GM18858 (cell line): ENCODE data around the gene SGIP1.

Source experiments
- ATAC-seq: cut with Tn5 transposase; IDR thresholded peaks from one replicate; pipeline ENCODE4 v1.9.1; 2021; ENCODE audit not compliant: unreplicated experiment

SGIP1 gene

DNA sequence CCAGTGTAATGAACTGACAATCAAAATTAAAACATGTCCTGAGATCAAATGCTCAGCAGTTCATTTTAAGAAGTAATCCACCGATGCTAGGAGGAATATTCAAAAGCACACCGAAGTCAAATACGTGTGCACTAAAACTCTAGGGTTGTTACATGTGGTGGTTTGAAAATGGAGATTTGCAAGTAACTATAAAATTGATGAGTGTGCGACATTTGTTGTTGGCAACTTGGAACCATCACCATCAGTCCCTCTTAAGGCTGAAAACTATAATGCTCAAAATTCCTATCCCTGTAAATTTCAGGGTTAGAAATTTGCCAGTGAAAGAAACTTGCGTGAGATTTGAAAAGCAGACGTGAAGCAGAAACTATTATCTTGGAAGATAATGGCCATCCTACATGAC, 13.3 kb upstream of the SGIP1 start:
- no peak for ATAC-seq

DNA sequence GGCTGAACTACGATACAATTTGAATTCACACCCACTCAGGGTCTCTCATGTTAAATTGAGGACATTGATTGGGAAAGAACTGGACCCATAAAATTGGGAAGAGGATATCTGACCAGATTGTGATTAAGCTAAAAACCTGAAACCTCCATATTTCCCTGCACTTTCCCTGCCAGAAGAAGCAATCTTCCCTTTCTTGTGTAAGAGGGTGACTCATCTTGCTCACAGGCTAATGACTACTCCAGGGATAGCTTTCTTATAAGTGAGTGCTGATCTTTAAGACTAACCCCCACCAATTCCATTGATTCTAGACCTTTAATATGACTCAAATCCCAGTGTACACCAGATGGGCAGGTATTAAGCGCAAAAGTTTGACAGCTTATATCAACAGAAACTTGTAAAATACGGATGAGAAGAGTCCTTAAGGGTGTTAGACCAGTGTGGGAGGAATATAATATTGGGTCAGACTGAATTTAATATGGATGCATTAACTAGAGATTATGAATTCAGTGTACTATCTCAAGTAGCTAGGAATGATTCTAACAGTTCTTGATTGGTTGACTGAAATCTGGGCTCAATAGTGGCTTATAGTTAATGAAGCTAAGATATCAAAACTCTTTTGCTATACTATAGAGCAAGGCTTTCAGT, 12.1 kb upstream of the SGIP1 start:
- no peak for ATAC-seq

DNA sequence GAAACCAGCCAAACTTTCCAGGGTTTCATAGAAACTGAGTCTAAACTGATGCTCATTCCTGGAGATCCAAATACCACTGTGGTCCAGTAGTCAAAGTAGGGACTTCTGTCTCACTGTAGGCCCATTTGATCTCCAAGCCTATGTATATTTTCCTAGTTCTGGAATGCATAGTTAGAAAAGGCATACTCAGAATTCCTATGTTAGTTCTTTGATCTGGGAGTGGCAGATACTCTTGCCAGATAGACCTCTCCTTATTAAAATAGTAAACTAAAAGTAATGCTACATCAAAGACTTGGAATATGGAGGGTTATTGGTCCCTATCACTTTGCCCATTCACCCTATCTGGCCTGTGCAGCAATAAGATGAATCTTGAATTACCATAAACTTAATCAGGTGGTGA, 10.4 kb upstream of the SGIP1 start:
- no peak for ATAC-seq

DNA sequence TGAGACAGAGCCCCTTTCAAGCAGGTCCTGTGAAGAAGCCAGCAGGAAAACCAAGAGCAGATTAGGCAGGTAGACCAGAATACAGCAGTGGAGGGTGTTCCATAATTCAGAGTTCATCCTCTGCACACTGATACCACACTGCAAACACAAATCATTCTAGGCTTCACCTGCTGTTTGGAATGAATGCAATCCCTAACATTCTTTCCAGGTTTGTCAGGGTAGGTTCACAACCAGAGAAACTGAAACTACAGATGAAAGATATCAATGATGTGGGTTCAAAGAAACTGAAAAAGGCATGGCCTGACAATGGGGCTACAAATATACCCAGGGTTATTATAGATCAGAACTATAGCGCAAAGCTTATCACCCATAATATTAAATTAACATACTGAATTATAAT, 8.9 kb upstream of the SGIP1 start:
- no peak for ATAC-seq

DNA sequence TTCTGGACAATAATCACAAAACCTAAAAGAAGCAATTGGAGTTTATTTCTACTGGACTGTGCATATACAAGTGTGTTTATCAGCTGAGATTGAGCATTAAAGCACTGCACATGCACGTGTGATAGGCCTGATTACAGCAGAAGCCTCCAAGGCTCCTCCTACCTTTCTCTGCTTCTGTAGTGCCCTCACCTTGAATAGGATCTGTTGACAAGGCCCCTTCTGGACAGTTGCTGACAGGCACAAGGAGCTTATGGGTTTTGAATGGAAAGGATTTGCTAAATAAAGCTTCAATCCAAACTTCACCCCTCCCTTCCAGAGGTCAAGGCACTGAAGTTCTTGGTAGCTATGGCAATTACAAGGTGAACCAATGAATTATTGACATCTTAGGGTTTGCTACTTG, 7.9 kb upstream of the SGIP1 start:
- no peak for ATAC-seq

DNA sequence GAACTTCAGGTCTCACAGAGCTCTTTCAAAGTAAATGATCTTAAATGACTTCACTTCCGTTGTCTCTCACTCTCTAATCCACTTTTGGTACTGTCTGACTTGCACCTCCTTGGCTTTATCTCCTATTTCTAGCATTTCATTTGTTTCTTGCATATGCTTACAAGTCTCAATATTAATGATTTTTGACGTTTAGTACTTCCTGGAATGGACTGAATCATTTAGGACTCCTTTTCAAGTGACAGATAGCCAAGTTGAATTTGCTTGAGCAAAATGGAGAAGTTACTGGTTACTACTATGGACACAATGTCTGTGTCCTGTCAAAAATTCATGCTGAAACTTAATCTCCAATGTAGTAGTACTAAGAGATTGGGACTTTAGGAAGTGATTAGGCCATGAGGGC, 7.0 kb upstream of the SGIP1 start:
- ATAC-seq, result no peak

DNA sequence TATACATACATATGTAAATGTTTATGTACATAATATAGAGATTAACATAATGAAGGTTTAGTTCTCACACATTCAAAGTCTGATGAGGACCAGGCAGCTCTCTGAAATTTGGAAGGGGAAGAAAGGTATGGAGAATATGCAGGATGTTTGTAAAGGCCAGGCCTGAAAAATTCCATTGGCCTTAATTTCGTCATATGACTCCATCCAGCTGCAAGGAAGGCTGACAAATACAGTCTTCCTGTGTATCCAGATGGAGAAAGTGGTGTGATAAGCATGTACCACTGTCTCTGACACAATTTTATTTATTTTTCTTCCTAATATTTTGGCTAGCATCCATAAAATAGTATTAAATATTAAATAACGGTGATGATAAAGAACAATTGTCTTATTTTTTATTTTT, 6.3 kb upstream of the SGIP1 start:
- ATAC-seq, result no peak

DNA sequence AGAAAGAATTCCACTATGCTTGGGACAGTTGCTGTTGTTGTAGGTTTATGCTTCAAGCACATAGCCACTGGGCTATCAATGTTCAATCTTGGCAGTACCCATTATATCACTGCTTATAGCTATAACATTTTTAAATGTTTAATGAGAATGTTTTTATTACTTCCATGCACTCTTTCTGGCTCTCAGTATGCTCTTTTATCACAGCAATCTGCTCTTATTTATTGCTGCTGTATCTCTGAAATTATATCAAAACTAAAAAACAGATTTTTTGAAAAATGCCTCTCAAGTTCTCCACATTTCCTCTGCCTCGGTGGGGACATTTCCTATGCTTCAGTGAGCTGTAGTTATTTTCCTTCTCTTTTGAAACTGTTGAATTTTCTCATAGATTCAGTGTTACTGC, 5.4 kb upstream of the SGIP1 start:
- no peak for ATAC-seq

DNA sequence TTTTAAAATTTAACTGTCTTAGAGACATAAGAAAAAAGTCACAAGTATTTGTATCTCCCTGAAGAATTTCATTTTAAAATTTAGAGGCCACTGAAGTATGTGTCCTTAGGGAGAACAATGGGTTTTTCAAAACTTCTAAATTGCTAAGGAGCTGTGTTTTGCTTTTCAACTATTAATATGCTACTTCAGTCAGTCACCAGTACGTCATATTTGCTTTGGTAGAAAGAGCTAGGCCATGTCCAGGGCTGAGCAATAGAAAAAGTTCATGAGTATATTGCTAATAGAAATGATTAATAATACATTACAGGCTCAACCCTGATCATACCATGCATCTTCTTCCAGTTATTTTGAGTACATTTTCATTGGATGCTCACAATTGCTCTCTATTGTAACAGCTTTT, 1.7 kb upstream of the SGIP1 start:
- ATAC-seq, result no peak

DNA sequence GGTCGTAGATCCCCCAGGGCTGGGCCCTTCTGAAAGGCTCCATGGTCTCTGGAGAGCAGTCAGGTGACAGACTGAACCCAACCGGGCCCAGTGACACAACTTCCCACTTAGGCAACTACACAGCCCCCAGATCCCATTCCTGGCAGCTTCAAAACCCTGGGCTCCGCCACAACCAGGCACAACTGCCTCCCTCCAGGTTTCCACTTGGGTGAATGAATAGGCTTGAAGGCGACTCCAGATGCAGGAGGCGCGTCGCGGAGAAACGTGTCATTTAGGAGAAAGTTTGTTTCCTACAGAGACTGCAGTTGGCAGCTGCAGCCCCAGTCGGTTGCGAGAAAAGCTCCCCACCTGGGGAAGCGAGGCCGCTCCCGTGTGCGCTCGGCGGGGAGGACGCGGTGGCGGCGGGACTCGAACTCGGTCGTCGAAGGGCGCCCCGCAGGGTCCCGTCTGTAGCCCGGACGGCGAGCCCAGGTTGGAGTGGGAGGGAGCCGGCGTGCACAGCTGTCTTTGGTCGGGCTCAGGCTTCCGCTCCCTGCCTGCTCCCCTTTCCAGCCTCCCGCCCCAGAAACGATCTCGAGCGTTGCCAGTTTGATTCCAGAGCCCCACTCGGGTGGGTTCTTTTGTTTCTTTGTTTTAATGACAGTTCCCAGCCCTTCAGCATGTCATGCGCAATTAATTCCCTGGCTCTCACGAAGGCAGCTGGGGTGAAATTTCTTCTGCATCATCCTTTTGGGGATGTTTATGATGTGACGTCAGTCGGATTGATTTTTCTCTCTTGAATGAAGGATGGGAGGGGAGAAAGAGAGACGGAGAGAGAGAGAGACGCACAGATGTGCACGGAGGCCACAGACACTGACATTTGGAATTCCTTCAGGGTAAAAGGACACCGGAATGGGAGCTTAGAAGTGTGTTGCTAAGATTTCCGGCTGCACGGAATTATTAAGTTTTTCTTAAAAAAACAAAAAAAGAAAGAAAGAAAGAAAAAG, 862 bp upstream of the SGIP1 start:
- ATAC-seq, result no peak

DNA sequence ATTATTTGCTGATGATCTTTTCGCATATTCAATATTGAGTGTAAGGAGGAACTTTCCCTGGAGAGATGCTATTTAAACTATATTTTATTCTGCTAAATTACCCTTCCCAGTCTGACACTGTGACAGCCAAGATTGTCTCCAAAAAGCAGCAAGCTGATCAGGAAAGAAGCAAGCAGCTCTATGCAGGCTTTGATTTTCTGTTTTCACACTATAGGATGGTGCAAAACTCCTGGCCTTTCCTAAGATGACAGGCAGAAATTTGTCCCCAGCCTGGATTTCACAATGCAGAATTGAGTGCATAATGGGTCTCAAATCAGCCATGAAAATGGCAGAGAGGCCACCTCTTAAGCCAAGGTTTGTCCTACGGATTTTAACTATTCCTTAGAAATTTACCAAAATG, 1.1 kb downstream of the SGIP1 start:
- no peak for ATAC-seq

DNA sequence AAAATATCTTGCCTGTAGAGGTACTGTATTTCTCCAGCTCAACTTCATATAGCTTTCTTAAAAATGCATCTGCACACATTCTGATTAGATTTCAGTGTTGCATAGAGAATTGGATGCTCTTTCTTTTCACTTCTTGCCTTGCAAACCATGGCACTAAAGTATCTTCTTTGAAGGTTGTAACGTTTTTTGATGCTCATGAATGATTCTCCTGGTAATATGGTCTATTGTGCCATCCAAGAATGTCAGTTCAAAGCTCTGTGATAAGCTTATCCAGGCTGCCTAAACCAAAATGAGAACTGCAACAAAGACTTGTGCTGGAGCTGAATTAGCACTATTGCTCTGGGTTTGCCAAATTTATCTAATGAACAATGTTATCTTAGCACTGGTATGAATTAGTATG, 1.9 kb downstream of the SGIP1 start:
- no peak for ATAC-seq

DNA sequence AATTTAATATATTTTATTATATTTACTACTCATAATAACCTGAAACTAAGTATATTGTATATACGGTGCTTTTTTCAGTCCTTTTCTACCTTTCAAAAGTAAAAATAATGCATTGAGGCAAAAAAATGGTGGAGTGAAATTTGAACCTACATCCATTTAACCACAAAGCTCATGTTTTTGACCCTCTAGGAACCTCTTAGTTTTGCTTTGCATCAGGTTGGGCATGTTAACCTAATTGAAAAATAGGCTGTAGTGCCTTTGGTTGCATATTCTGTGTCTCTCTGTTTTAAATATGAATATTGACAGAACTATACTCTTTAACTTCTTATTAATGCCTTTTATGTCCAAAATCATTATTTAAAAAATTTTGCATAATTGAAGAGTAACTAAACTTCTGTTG, 3.8 kb downstream of the SGIP1 start:
- no peak for ATAC-seq

DNA sequence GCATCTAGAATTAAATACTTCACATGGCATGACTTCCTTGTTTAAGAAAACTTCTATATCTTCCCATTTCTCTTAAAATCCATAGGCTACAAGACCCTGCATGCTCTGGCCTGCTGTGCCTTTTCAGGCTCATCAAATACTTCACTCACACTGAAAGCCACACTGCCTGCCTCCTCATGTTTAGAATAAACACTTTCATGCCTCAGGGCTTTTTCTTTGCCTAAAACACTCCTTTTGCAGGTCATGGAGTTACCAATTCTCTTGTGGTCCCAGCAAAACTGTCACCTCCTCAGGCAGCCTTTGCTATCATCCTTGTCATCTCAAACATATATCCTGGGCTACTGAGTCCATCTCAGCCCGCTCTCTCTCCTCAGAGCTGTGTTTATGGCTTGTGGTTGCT, 5.5 kb downstream of the SGIP1 start:
- no peak for ATAC-seq

DNA sequence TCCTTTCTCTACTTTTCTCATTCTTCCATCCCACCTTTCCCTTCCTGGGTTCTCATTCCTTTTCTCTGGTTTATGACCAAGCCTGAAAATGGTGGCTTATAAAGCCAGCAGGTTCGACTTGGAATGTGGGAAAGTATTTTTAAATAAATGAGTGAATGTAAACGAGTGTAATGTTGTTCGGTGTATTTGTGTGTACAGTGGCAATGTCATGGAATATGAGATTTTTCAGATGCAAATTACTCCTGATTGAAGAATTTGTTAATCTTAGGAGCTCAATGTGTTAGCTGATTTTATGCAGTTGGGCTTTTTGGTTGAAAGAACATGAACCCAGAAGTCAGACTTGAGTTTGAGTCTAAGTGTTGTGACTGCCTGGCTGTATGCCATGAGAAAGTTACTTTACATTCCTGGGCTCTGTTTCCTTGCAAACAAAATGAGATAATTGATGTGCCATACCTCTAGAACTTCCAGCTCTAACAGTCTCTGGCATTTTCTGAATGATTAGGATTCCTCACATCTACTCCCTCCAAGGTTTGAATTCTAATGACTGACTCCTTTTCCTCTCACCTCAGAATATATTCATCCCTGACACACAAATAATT, 6.6 kb downstream of the SGIP1 start:
- no peak for ATAC-seq

DNA sequence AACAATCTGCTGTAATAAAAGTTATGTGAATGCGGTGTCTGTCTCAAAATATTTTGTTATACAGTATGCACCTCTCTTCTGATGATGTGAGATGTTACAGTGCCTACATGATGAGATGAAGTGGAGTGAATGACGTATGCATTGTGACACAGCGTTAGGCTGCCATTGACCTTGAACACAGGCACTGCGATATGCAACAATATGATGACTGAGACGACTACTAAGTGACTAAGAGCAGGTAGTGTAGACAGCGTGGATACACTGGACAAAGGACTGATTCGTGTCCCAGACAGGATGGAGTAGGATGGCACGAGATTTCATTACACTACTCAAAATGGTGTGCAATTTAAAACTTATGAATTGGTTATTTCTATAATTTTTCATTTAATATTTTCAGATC, 8.4 kb downstream of the SGIP1 start:
- ATAC-seq, result no peak

DNA sequence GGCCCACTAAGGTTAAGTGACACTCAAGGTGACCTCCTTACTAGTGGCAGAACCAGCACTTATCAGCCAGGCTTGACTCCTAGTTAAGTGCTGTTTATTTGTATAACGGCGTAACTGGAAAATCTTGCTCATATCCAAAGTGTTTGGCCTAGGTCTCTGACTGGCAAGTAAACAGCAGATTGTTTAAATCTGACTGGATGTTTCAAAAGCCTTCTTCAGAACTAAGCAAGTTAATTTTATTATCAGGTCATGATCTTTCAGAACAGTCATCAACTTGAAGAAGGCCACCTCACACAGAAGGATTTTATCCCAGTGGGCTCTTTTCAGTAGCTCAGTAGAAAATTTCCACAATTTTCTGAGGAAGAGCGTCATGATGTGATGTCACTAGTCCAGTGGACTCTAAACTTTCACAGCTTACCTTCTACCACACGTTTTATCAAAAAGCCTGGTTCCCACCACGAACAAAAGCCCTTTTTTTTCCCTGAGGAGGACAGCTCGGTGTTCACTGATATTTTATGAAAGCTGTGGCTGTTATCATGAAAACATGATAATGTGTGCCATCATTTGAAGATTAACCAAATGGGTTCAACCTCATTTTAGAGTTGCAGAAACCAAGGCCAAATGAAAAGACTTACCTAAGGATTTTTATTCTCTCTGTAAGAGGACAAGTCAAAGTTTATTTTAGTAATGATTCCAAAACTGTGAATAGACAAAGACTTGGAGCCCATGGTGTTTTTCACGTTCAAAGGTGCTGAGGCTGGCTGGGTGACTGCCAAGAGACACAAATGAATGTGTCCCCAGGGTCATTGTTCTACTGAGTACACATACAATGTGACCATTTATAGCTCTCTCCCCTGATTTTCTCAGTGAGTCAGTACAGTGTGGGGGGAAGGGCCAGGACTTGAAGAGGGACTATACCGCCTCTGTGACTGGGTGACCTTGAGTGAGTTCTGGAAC, 9.1 kb downstream of the SGIP1 start:
- ATAC-seq, result no peak

DNA sequence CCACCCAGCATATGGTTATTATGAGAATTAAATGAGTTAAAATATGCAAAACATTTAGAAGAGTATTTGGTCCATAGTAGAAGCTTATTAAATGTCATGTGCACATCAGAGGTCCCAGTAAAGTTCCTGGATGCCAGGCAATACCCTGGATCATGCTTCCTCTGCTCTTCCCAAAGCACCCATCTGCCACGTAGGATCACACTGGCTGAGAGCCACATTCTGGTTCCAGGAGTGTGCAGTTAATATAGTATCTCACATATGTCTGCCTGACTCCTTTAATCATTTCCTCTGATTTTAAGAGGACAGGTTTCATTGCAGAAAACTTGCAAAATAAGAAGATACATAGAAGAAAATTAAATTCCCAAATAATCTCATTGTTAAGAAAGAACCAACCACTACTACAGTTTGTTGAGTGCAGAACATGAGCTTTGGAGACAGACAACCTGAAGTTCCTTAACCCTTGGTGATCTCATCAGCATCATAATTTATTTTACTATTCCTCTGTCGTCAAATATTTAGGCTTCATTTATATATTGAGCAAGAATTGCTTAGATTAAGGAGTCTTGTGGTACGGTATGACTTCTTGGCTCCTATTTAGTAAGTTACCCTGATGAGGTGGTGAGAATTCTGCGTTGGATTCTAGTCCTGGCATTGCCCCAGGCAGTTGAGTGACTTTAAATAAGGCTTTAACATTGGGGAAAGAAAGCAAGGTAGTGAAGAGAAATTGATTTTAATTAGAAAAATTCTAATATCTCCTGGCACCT, 12.3 kb downstream of the SGIP1 start:
- no peak for ATAC-seq

DNA sequence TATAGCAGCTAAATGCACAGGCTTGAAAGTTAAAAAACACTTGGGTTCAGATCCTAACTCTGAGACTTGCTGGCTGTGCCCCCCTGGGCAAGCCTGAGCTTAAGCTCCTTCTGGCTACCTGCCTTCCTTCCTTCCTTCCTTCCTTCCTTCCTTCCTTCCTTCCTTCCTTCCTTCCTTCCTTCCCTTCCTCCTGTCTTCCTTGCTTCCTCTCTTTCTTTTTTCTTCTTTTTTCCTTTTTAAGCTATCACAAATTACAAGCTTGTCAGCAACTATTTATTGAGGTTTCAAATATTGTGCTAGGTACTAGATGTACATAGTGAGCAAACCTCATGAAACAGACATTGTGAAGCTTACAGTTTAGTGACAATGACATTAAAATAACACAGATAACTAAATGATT, 15.1 kb downstream of the SGIP1 start:
- ATAC-seq, result no peak

DNA sequence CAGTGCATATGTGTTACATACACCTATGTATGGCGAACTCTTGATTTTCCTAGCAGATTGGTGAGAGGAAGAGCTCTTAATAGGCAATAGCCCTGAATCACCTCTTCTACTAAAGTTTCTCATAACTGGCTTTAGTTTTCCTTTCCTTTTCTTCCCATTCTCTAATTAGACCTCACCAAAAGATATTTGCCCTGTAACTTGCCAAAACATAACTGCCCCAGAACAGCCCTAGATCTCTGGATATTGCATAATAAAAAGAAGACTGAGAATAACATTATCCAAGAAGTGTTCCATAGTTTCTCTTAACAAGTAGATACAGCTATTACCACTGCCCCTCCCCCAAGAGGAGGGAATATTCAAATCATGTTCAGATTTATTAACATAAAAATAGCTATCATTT, 16.3 kb downstream of the SGIP1 start:
- no peak for ATAC-seq
